Measurements from ENCODE around the gene SCPEP1.
A peak's percentile ranks its signal among the peaks of the same experiment; 100 is the strongest.
"Not testable (repeated sequence)": the region's sequence is repeated elsewhere in the genome, so short reads cannot be mapped to it uniquely, and the experiment has no call there.

Gene SCPEP1

GRCh38 chr17:56966338-56966737 is 11.6 kb upstream of the SCPEP1 start:
- no peak for DNase-seq

DNA sequence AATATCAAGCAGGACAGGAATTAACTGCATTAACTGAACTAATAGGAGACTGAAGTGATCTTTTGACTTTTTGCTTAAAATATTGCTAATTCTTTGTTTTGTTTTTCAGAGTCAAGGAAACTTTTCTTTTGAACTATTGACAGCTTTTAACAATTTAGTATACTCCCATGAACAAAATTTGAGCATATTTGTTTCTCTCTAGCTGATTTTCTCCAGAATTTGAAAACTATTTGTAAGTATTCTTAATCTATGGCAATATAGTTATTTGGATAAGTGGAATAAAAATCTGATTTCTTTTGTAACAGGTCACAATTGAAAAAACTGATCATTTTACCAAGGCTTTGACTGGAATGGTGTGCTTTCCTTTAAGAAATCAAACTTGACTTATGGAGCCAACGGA is 7.0 kb upstream of the SCPEP1 start:
- no peak for DNase-seq

DNA sequence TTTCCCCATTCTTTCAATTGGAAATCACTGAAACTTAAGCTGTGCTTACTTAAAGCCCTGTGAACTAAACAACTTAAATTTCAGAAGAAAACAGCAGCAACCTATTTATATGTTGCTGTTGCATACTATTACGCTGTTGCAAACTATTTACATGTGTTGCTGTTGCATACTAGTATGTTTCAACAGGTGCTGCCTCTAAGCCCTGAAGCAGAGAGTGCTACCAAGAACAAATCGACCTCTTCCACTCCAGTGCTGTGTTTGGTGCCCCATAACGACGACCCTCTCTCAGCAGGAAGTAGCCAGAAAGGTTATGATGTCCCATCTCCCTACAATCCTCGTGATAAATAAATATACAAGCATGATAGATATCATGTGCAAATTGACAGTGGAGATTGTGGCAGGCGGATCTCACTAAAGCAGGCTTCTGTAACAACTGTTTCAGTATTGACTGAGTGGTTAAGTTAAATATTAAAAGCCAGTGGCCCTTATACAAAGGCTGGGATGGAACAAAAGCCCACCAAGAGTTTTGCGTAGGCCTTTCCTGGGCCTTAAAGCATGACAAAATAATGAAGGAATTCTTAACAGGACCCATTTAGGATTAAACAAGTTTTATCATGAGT is 5.7 kb upstream of the SCPEP1 start:
- DNase-seq = no peak

- DNase-seq = no peak
Observed at GRCh38 chr17:56973520-56973919, 4.4 kb upstream of the SCPEP1 start.

GRCh38 chr17:56974055-56974454 is 3.9 kb upstream of the SCPEP1 start:
- no peak for DNase-seq

GRCh38 chr17:56975656-56976055 is 2.3 kb upstream of the SCPEP1 start:
- no peak for DNase-seq

- DNase-seq = no peak
Observed at GRCh38 chr17:56976941-56977608, 856 bp upstream of the SCPEP1 start.

- DNase-seq = no peak
Observed at GRCh38 chr17:56978441-56979090, 635 bp downstream of the SCPEP1 start.

DNA sequence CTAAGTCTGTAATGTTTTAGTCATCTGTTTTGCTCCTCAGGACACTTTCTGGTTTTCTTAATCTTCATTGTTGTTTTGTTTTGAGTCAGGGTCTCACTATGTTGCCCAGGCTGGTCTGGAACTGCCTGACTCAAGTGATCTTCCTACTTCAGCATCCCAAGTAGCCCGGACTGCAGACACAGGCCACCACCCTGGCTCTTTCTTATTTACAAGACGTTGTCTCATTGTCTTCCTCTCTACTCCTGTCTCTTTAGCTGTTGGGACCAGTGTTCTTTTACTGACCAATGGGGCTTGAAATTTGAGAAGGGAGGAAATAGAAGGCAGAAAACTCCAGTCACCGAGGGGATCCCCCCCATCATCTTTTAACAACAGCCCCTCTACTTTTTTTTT is 1.2 kb downstream of the SCPEP1 start:
- DNase-seq = no peak

- not testable (repeated sequence) for DNase-seq
Observed at GRCh38 chr17:56980526-56980925, 2.6 kb downstream of the SCPEP1 start.

DNA sequence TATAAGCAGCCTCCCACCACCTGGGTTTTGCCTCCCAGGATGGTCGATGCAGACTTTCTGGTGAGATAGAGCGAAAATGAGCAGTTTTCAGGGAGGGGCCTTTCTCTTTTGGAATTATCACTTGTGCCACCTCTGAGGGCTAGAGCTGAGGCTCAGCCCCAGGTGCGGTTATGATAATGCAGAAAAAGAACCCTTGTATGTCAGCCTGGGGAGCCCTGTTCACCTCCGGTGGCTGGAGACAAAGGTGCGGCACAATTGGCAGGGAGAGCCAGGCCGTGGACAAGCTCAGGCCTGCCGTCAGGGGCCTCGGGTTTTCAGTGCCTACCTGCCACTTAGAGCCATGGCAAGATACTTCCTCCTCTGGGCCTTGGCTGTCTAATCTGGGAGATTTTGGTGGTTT is 4.4 kb downstream of the SCPEP1 start:
- peak; percentile 64 for DNase-seq

- no peak for DNase-seq
Observed at GRCh38 chr17:56983366-56983765, 5.4 kb downstream of the SCPEP1 start.

DNA sequence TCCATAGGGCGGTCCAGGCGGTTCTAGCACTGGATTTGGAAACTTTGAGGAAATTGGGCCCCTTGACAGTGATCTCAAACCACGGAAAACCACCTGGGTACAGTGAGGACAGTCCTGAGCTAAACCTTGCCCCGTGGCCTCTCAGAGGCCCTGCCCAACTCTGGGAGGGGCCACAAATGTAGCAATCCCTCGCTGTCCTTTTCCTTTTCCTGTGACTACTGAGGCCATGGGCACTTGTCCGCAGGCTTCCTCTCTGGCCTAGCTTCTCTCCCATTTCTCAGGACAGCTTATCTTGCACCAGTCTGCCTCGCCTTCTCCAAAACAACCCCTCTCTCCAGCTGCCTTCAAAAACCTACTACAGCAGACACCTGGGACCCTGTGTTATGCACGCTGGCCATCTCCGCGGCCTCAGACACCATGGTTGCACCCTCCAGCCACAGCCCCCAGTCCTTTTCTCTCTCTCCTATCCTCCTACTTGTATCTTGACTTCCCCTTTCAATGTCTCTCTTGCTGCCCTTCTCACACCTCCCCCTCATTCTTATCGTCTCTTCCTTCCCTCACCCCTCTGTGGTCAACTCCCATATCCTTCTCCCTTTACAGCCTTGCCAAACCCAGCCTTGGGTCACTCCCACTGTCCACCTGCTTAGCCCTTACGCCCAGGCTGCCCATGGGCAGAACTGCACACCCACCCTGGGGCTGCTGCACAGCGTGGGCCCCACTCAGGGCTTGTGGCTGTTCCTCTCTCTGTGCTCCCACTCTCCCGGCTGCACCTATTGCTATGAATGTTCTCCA is 7.6 kb downstream of the SCPEP1 start:
- DNase-seq = no peak

DNA sequence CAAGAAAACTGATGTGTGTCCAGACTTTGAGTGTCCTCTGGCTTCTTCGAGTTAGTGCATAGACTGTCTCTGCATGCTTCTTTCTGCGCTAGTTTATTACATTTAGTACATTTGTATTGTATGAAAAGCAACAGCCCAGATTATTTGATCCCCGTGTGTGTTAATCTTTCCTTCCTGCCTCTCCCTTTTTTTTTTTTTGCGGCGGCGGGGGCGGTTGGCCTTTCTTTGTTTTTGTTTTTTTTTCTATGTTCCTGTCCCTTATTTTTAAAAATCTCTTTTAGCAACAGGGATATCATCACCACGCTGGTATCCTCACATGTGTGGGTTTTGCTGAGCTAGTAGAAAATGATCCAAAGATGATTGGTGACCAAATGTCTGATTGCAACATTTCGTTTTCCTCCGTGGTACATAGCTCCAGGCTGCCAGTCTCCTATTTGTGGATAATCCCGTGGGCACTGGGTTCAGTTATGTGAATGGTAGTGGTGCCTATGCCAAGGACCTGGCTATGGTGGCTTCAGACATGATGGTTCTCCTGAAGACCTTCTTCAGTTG is 9.4 kb downstream of the SCPEP1 start:
- no peak for DNase-seq

DNA sequence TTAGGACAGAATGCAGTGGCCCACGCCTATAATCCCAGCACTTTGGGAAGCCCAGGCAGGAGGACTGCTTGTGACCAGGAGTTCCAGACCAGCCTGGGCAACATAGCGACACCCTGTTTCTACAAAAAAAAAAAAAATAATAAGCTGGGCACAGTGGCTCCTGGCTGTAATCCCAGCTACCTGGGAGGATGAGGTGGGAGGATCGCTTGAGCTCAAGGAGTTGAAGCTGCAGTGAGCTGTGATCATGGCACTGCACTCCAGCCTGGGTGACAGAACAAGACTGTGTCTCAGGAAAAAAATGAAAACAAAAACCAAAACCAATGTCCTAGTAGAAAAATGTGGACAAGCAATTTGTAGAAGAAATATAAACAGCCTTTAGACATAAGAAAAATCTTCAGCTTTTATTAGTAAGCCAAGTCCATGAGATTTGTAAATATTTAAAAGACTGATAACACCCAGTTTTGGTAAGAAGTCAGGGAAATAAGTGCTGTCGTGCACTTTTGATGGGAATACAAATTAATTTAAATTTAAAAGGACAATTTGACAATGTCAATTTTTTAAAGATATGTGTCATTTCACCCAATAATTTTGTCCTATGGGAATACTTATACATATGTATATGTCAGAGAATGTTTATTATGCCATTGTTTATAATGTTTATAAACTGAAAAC is 11.1 kb downstream of the SCPEP1 start:
- DNase-seq = no peak

- no peak for DNase-seq
Observed at GRCh38 chr17:56992364-56992763, 14.4 kb downstream of the SCPEP1 start.

DNA sequence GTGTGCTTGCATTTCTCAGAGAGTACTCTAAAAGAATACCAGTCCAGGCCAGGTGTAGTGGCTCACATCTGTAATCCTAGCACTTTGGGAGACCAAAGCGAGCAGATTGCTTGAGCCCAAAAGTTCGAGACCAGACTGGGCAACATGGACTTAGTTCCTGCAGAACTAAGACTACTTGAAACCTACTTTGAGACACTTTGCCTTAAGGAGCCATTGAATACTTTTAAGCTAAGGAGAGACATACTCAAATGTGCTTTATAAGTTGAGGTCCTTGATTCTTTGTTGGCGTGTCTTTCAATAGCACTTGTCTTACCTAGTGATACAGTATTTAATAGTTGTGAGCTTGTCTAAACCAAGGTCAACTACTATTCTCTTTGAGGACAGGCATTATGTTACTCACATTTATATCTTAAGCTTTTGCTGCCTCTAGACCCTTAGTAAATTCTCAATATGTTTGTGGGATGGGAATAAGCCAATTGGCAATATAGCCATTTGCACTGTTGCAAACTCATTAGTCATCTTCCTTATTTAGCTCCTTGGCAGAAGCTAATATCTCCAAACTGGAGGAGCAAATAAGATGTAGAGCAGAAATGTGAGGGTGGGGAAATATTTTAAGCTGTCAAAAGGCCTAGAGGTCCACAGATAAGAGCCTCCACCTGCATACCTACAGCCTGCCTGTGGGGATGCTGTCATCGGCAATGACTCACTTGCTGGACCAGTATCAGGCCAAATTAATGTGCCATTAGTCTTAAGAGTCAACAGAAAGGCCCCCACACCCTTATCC is 16.3 kb downstream of the SCPEP1 start:
- DNase-seq = no peak

DNA sequence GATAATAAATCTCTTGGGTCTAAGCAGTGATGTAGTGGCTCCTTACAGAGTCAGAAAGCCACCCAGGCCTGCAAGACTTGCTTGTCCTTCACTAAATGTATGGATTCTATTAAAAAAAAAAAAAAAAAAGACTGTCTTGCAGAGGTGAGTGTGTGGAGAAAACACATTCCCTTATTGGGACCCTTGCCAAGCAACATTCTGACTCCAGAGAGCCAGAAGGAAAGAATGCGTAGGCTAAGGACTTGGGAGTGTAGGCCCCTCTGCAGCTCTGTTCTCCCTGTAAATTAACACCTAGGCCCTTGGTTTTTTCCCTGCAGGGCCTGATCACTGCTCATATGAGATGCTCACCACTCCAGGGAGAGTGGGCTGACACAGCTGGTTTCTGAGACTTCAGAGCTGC is 17.8 kb downstream of the SCPEP1 start:
- DNase-seq = no peak

DNA sequence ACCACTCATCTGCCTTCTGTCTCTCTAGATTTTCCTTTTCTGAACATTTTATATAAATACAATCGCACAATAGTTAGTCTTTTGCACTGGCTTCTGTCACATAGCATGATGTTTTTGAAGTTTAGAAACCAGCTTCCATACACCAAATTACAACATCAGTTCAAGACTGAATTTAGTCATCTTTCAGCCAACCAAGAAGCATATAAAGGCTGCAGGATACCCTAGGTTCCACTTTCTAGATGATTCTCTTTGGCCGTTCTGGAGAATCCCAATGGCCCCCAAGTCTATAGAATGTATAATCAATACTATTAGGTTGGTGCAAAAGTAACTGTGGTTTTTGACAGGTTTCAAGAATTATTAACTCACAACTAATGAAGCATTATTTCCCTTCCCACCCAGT is 19.4 kb downstream of the SCPEP1 start:
- no peak for DNase-seq

DNA sequence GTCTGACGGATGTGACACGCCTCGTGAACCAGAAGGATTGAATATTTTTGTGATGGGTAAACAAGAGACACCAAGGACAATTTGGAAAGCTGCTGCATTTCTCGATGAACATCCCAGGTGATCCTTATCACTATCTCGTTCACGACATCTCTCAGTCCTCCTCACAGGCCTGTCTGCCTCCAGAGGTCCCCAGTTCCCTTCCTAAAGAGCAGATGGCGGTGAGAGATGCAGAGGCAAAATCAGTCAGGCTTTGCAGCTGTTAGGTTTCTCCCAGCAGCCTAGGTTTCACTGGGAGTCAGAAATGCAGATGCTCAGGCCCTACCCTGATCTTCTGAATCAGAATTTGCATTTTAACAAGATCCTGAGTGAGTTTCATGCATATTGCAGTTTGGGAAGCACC is 23.6 kb downstream of the SCPEP1 start:
- no peak for DNase-seq

- no peak for DNase-seq
Observed at GRCh38 chr17:57002904-57003303, 25.0 kb downstream of the SCPEP1 start.
